K562 (cell line): Measurements from ENCODE around the gene STARD3NL. TPM values are rescaled to one million over a fixed set of nuclear protein-coding genes. Genes with fewer than 3 reads are reported as not detected.

ENCODE experiments used
- ATAC-seq: fragments of 200-7000 bp; cut with Tn5 transposase; 3 replicates; pipeline ENCODE4 v1.9.1; 2020; ENCODE audit warnings: moderate library complexity
- BruUV-seq: library from RNA; stranded (reverse); fragments of 400-500 nt; replicated peaks from 2 replicates; lab custom pipeline; 2021; lab: Mats Ljungman, UMichigan
- CTCF ChIA-PET: fragments of 300-600 bp; formaldehyde crosslinking; extraction: SDS; loops from one replicate; lab custom pipeline; 2021; ENCODE audit warnings: low intra/inter-chr PET ratio; lab: Yijun Ruan, JAX
- POLR2A ChIA-PET: fragments of 300-600, 350-650 bp; sonication (Branson Sonifier 250); formaldehyde crosslinking; extraction: SDS; loops from one replicate; lab custom pipeline; 2021; ENCODE audit warnings: antibody characterized with exemption, inconsistent platforms; lab: Yijun Ruan, JAX
- DNase-seq, 4 experiments: peaks; one replicate each; pipeline versions ENCODE4 v3.0.0 to v3.0.0-alpha.2; 2011 to 2018; ENCODE audit warnings: low spot score in 3 of 4, mixed read lengths in 3 of 4; ENCODE audit errors: extremely low read depth in 1 of 4
- FAIRE-seq: peaks from 2 replicates; lab custom pipeline; 2011; peaks lifted over from hg19 to GRCh38; lab: Jason Lieb, UNC
- H2AFZ ChIP-seq: 2 replicates; pipeline ENCODE4 v1.6.0; 2011; ENCODE audit warnings: low read depth, low read length, control low read depth, inconsistent platforms
- H3K27ac ChIP-seq: fragments of 200-600 bp; 3 replicates; pipeline ENCODE4 v1.8.0; 2011; ENCODE audit warnings: low read depth, mild to moderate bottlenecking, control low read depth, inconsistent platforms, low read length, moderate library complexity, mixed read lengths; ENCODE audit errors: extremely low read depth
- H3K27me3 ChIP-seq, 2 experiments: fragments of 300-600 bp in 1 of 2; 2 replicates in 1 of 2; 3 replicates in 1 of 2; pipeline versions ENCODE4 v1.6.0 to v1.8.0; 2011; ENCODE audit warnings: inconsistent platforms in 2 of 2, low read length in 2 of 2, mild to moderate bottlenecking in 1 of 2, mixed read lengths in 1 of 2, moderate library complexity in 1 of 2; ENCODE audit not compliant: control insufficient read depth in 2 of 2, insufficient read depth in 2 of 2
- H3K36me3 ChIP-seq: fragments of 300-600 bp; 3 replicates; pipeline ENCODE4 v1.8.0; 2011; ENCODE audit warnings: mild to moderate bottlenecking, low read length, inconsistent platforms; ENCODE audit not compliant: control insufficient read depth, insufficient read depth
- H3K4me1 ChIP-seq, 2 experiments: fragments of 200-600 bp in 1 of 2; replicated peaks in 1 of 2; 2 replicates in 1 of 2; 3 replicates in 1 of 2; pipeline versions ENCODE4 v1.5.1 to v1.8.0; 2011; ENCODE audit warnings: inconsistent platforms in 2 of 2, low read length in 2 of 2, mild to moderate bottlenecking in 1 of 2, mixed read lengths in 1 of 2, moderate library complexity in 1 of 2; ENCODE audit not compliant: control insufficient read depth in 2 of 2, insufficient read depth in 2 of 2
- H3K4me2 ChIP-seq: 2 replicates; pipeline ENCODE4 v1.6.1; 2011; ENCODE audit warnings: low read length, control low read depth, inconsistent platforms, mixed read lengths; ENCODE audit not compliant: insufficient read depth
- H3K4me3 ChIP-seq: fragments of 200-600 bp; sonication (generic), shearing (Covaris generic); 2 replicates; pipeline ENCODE4 v1.5.1; 2016; ENCODE audit warnings: control low read depth, inconsistent platforms
- H3K79me2 ChIP-seq: fragments of 200-600 bp; 3 replicates; pipeline ENCODE4 v1.8.0; 2011; ENCODE audit warnings: low read length, inconsistent platforms; ENCODE audit not compliant: control insufficient read depth, insufficient read depth
- H3K9ac ChIP-seq, 2 experiments: 2 replicates each; pipeline versions ENCODE4 v1.6.0 to v1.6.1; 2011; ENCODE audit warnings: low read depth in 2 of 2, low read length in 2 of 2, control low read depth in 1 of 2, inconsistent platforms in 1 of 2, mild to moderate bottlenecking in 1 of 2, mixed read lengths in 1 of 2; ENCODE audit not compliant: insufficient read depth in 1 of 2
- H3K9me1 ChIP-seq: one replicate; pipeline ENCODE4 v1.6.0; 2011; ENCODE audit warnings: inconsistent platforms, mild to moderate bottlenecking, low read length, moderate library complexity; ENCODE audit not compliant: control insufficient read depth, insufficient read depth
- H3K9me3 ChIP-seq: replicated peaks from 2 replicates; pipeline ENCODE4 v1.5.1; 2011; ENCODE audit warnings: low read depth, low read length, inconsistent platforms; ENCODE audit not compliant: control insufficient read depth, insufficient read depth
- H4K20me1 ChIP-seq: replicated peaks from 2 replicates; pipeline ENCODE4 v1.6.1; 2011; ENCODE audit warnings: low read length, inconsistent platforms, mixed read lengths; ENCODE audit not compliant: control insufficient read depth, insufficient read depth
- CHD7 ChIP-seq: fragments of 200-600 bp; sonication (generic); IDR thresholded peaks from one replicate; pipeline ENCODE4 v1.6.1; 2012; ENCODE audit warnings: mild to moderate bottlenecking, low read depth, low read length, inconsistent platforms
- EWSR1 ChIP-seq: fragments of 450-650 bp; IDR thresholded peaks from 2 replicates; pipeline ENCODE4 v1.6.1; 2018; ENCODE audit warnings: borderline replicate concordance, mild to moderate bottlenecking, low read depth, moderate library complexity; ENCODE audit not compliant: partially characterized antibody
- HDAC3 ChIP-seq: fragments of 450-650 bp; IDR thresholded peaks from 2 replicates; pipeline ENCODE4 v1.6.1; 2018; ENCODE audit warnings: borderline replicate concordance, mild to moderate bottlenecking, moderate library complexity; ENCODE audit not compliant: partially characterized antibody
- HMG20A ChIP-seq: fragments of 450-650 bp; formaldehyde crosslinking; conservative IDR thresholded peaks from 2 replicates; pipeline ENCODE4 v1.4.0; 2020; ENCODE audit warnings: mild to moderate bottlenecking, mixed read lengths
- L3MBTL2 ChIP-seq: fragments of 450-650 bp; IDR thresholded peaks from 2 replicates; pipeline ENCODE4 v1.6.1; 2016; ENCODE audit warnings: mild to moderate bottlenecking, moderate library complexity
- ZNF512 ChIP-seq: IDR thresholded peaks from 2 replicates; pipeline ENCODE4 v1.6.1; 2016; ENCODE audit warnings: missing genetic modification characterization, missing compliant biosample characterization
- WGBS: fragments of 100-300 bp; shearing (Covaris generic); methylation state at CpG from one replicate; pipeline ENCODE4 v1.1.6; 2016; ENCODE audit warnings: low coverage, mixed read lengths; ENCODE audit not compliant: insufficient coverage; ENCODE audit errors: missing lambda C conversion rate; 5-methylcytosine and 5-hydroxymethylcytosine counted together
- in situ Hi-C: fragments of 300-500 bp; cut with MboI; formaldehyde crosslinking; loops from 4 replicates; pipeline ENCODE4 v1.15.0; 2018; ENCODE audit warnings: inconsistent platforms, mixed read lengths
- intact Hi-C: fragments of 100-400 bp; cut with micrococcal nuclease; formaldehyde crosslinking; loops from 2 replicates; pipeline ENCODE4 v1.14.2; 2022
- polyA plus RNA-seq, 8 experiments: library from polyadenylated mRNA; depleted of rRNA in 4 of 8; stranded (reverse) in 5 of 8; unstranded in 3 of 8; fragments of >200 nt; fragmentation: Nextera tagmentation in 2 of 8; fragmentation: Illumina TruSeq in 1 of 8; extraction: Ambion mirVana in 2 of 8; extraction: Trizol in 1 of 8; gene quantifications; 2 replicates each; pipeline versions ENCODE4 v1.2.1 to v1.2.3, GENCODE V29; 2011 to 2014; ENCODE audit warnings: inconsistent platforms in 1 of 8, missing spikeins in 1 of 8
- total RNA-seq, 7 experiments: library from RNA; depleted of rRNA in 6 of 7; stranded (reverse); fragments of >200 nt in 6 of 7; fragmentation: Illumina TruSeq in 2 of 7; extraction: Trizol in 2 of 7; gene quantifications; 2 replicates each; pipeline versions ENCODE4 v1.2.1 to v1.2.3, GENCODE V29; 2011 to 2021; ENCODE audit warnings: low replicate concordance in 1 of 7

STARD3NL gene
- total and polyA plus RNA-seq, 9 of the 15 experiments (the other 6 are each of a cell fraction or from before 2014, with no cell fraction given): 42.2 to 90.0 (median 57.6) TPM

GRCh38 chr7:38274486-38274885, 96.4 kb downstream of the STARD3NL start:
- intact Hi-C loops (no loop called here), in situ Hi-C loops (no loop called here)
- Histone ChIP-seq H3K9ac (no peak overlapping the region), H3K79me2 (no peaks in the 10 kb centered on the region), H3K36me3 (no peaks in the 10 kb centered on the region), H4K20me1 (no peaks in the 10 kb centered on the region), H3K27me3 (no peaks in the 10 kb centered on the region), H3K9me3 (no peaks in the 10 kb centered on the region), H2AFZ (no peak overlapping the region), H3K9me1 (no peaks in the 10 kb centered on the region), H3K27ac (no peak overlapping the region), H3K4me1 (no peaks in the 10 kb centered on the region; a peak in 1 of 5 replicates), H3K4me2 (no peak overlapping the region), H3K4me3 (no peak overlapping the region)
- ATAC-seq (no peak), DNase-seq (no peak), FAIRE-seq (no peak)
- WGBS: 21% methylated on average over 4 of the region's 4 CpGs
- CTCF ChIA-PET: no interaction called here
- no TSS peak for BruUV-seq
- POLR2A ChIA-PET: interaction anchor here (0.6 to 2.1 kb wide), 4 partner anchors 12 to 970 kb away, joined by 3 to 6 read pairs (median 3); no protein-coding TSS in a partner anchor
- TF ChIP-seq ZNF512 (tag) (no peak), HDAC3 (no peak), L3MBTL2 (no peak), CHD7 (no peak), HMG20A (CRISPR knock-in tag) (no peak), EWSR1 (no peak)
